Measurements from ENCODE around the gene EPHB1.
"Not testable (repeated sequence)": the region's sequence is repeated elsewhere in the genome, so short reads cannot be mapped to it uniquely, and the experiment has no call there.

The EPHB1 gene

DNA sequence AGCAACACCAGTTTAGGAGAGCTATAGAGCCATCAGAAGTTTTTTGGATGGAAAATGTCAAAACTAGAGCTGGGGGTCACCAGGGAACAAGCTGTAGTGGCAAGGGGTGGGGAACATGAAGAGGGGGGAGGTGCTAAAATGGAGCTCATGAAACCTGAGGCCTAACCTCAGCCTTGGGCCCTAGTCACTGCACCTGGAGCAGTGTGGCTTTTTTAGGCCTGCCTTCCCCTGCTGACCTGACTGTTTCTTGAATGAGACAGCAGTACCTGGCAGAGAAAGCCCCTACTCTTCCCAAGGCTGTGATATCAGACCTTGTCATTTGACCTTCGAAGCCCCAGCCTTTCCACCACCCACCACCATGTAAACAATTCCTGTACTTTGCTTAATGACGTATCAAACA lies 383.5 kb downstream of the EPHB1 start:
- no peak for DNase-seq

DNA sequence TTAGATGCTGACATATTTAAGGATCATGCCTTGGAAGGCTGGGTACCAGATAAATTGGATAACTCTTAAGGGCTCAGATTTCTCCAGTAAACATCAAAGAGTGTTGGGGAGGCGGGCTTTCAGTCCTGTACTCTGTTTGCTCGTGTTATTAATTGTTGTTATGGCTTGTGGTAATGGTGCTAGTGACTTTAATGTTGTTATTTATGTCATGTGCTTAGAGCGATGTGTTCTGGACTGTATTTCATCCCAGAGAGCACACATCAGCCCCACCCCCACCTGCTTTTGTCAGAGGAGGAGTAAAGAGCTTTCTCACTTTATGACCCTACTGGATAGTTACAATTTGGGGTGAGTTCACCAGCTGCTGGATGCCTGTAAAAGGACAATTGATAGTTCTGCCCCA lies 386.3 kb downstream of the EPHB1 start:
- DNase-seq: no peak

DNA sequence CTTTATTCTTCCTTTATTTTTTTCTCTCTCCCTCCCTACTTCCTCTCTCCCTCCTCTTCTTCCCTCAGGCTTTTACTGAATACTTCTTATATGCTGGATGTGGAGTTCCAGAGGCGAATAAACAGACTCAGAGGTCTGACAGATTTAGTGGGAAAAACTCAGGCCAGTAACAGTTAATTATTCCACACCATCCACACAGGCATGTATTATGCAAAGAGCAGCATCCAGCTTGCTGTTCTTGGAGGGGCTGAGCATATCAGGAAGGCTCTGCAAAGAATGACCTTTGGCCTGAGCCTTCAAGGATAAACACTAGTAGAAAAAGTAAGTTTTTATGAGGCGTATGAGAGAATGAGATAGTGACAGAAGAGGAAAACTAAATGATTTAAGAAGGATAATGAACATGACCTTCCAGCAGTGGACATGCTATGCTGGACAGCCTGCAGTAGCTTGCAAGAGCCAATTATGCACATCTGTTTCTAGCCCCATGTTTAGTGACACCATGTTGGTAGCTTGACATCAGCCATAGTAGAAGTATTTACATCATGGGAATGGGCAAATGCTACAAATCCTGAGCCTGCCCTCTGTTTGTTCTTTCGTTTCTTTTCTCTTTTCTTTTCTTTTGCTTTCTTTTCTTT lies 387.4 kb downstream of the EPHB1 start:
- no peak for DNase-seq

DNA sequence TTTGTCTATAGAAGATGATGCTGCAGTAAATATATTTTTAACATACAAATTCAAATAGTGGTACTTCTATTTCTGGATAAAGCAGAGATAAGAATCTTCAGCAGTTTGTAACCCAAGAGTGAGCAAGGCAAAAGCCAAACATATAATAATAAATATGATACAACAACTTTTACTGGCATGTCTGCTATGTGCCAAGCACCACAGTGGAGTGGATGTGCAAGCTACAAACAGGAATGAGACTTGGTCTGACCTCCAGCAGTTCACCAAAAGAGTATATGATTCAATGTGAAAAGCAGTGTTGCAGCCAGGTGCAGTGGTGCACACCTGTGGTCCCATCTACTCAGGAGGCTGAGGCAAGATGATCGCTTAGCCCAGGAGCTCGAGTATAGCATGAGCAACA lies 395.6 kb downstream of the EPHB1 start:
- no peak for DNase-seq

DNA sequence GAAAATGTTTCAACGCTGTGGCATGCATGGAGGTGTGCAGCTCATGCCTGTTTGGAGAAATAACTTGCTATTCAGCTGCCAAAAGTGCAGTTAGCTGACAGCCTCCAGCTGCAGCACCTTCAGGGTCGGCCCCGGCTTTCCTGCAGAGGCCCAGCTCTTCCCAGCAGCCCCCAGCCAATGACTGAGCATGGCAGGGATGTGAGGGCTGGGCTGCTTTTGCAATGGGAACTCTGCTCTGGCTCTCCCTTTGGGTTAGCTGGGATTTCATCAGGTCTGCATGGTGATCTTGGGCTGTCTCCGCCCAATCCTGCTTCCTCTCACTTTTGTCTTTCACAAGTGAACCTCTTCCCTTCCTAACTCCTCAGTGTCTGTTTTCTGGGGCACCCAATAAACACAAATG lies 396.6 kb downstream of the EPHB1 start:
- no peak for DNase-seq

DNA sequence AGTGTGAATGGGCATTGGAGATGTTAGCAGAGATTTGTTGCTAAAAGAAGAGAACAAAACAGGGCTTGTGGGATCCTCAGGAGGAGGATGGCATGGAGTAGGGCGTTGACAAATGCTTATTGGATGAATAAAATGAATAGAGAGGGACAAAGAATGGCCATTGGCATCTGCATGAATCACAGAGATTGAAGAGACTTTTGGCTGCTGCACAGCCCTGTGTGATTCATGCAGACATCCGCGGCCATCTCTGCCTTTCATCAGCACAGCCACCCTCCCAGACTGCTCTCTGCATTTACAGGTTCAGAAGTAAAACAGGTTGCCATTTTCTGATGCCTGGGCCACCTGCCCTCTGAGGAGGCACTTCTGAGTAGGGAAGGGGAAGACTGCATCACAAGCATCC lies 397.9 kb downstream of the EPHB1 start:
- no peak for DNase-seq

DNA sequence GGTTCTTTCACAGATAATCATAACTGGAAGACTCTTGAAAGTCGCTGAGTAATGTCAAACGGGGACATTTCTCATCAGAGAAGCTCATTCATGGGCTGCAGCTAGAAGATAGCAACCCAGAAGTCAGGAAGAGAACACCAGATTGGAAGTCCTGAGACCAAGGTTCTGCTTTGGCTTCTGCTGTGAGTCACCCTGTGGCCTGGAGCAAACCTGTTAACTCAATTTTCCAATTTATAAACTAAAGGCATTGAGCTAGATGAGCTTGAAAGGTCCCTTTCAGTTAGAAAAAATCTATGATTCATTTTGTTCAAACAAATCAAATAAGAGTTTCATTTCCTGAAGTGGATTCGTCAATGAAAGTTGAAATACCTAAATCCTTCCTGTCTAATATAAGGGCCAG lies 402.2 kb downstream of the EPHB1 start:
- DNase-seq: no peak

DNA sequence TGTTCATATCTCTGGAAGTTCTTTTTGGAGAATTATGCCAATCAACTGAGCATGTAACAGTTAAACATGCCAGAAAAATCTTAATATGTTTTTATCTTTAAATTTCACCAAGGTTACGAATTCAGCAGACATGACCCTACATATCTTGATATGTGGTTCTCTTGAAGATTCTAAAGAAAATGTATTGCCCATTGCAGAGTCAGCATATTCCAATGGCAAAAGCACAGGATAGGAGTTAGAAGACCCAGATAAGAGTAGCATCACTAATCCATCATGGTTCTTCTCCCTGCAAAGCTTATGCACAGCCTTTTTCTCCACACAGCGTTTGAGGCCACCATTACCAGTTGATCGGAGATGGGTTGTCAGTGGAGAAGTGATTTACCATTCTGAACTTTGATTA lies 402.8 kb downstream of the EPHB1 start:
- DNase-seq: no peak

DNA sequence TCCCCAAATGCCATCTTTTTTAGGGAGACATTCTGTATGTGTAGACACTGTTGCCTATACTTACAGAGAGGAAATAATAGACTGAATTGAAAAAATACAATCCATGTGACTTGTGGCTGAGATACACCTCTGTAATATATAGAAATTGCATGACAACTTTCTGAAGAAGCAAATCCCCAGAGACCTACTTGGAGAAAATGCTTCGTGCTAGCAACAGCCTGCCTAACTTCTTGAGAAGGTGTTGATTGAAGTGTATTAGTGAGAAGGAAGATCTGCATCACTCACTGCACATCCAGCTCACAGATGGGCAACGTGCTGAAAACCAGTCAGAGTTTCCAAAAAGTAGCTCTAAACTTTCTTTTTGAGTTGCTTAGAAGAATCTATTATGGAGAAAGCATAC lies 404.1 kb downstream of the EPHB1 start:
- DNase-seq: no peak

DNA sequence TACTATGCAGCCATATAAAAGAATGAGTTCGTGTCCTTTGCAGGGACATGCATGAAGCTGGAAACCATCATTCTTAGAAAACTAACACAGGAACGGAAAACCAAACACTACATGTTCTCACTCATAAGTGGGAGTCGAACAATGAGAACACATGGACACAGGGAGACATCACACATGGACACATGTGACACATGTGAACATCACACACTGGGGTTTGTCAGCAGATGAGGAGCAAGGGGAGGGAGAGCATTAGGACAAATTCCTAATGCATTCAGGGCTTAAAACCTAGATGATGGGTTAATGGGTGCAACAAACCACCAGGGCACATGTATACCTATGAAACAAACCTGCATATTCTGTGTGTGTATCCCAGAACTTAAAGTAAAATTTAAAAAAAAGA lies 408.0 kb downstream of the EPHB1 start:
- no peak for DNase-seq

DNA sequence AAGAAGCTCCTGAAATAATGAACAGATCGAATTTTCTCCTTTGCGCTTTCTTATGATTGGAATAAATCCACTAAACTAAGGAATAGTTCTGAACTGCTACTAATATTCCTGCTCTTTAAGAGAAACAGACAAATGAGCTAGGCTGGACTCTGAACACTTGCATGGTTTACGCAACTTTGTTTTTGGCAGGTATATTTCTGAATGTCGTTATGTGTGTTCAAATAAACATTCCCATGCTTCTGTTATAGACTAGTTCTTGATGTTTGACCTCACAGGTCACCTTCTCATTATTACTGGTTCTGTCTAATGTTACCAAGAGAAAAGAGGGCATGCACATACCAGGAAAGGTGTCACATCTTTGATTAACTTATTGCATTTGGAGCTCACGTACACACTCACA lies 418.2 kb downstream of the EPHB1 start:
- no peak for DNase-seq

DNA sequence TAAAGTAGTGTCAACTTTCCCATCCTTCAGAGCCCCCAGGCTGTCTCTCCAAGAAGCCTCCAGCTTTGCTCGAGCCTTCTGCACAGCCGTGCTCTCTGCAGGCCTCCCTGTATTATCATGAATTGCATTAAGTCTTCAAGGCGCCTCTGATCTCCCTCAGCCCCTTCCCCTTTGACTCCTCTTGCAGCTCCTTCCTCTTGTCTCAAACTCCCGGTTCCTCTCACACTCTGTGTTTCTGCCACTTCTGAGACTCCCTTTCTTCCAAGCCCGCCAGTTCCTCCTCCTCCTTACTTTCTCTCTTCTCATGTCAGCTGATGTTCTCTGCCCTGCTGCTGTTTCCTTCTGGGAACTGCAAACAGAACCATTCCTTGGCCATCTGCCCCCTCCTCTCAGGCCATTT lies 418.8 kb downstream of the EPHB1 start:
- DNase-seq: no peak

DNA sequence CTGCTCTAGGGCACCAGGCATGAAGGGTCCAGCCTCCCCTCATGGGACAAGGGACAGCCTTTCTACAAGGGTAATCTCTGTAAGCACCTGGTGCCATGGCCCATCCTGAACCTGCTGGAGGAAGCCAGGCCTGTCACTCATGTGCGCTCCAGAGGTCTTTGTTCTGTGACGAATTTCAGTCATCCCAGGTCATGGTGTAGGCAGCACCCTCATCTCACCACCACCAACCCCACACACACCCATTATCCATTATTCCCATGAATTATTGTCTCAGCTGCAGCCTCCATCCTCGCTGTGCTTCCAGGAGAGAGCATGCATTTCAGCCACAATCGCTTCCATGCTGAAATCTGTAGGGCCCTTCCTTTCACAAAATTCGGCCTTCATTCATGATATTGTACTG lies 419.3 kb downstream of the EPHB1 start:
- no peak for DNase-seq

DNA sequence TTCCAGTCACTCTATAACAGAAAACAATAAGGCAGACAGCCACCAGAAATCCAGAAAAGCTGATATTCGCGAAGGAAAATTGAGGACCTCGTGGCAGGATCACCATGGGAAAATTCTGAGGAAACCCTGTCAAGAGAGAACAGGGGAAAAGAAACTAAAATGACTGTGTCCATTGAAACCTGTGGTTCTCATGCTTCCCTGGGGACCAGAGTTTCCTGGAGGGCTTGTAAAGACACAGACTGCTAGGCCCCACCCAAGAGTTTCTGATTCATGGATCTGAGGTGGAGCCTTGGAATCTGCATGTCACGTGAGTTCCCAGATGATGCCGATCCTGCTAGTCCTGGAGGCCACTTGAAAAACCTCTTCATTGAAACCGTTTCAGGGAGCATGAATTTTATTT lies 420.5 kb downstream of the EPHB1 start:
- no peak for DNase-seq

DNA sequence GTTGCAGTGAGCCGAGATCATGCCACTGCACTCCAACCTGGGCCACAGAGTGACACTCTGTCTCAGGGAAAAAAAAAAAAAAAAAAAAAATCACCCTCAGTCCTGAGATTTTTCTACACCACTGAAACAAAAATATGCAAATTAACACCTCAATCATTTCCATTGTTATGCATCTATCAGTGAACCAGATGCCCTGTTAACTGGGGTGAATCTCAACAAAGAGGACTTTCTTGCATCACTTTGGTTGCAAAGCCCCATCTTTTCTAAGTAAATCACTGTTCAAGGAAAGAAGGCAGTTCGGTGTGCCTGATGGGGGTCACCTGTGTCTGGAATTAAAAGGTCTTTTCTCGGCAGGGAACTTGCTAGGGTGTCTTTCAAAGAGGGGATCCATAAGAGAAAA lies 421.6 kb downstream of the EPHB1 start:
- no peak for DNase-seq

DNA sequence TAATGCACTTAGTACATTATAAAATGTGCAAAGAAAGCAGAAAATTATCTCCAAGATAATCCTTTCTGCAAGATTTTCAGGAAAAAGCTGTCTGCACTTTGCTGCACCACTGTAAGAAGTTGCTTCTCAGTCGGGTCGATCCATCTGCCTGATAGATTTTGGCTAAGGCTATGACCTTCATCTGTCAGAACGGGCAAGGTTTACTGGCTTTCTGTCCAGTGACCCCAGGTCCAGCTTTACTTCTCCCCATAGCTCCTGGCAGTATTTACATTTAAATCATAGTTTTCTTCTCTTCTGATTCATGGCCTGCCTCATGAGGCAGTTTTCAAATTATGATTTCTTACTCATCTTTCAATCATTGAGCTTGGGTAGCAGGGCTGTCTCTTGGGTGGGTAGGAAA lies 422.7 kb downstream of the EPHB1 start:
- DNase-seq: no peak

DNA sequence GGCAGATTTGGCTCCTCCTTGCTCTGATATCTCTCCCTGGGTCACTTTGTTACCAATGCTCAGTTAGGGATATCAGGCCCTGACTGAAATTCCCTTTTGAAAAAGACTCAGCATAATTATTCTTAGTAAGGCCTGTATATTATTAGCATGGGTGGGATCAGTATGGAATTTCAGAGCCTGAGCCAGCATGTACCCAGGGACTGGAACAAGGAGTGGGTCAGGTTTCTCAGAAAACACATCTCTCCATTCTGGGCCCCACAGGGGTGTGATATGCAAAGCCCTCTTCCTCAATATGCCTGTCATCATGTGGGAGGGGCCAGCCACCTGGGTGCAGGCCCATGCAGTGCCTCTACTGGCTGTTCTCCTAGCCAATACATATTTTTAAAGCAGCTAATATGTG lies 423.2 kb downstream of the EPHB1 start:
- no peak for DNase-seq

DNA sequence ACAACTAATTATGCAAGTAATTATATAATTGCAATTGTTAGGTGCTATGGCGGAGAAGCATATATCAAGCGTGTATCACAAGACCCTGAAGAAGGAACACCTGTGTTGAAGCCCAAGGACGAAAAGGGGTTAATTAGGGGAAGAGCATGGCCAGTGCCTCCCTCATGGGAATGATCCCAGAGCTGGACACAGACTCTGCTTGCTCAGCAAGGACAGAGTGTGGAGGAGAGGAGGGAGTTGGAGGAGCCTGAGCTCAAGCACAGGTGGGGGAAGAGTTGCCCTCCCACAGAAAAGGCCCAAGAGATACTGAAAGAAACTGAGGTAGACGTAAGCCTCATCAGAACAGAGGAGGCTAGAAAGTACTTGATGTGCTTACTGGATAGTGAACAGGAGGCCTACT lies 423.7 kb downstream of the EPHB1 start:
- no peak for DNase-seq

DNA sequence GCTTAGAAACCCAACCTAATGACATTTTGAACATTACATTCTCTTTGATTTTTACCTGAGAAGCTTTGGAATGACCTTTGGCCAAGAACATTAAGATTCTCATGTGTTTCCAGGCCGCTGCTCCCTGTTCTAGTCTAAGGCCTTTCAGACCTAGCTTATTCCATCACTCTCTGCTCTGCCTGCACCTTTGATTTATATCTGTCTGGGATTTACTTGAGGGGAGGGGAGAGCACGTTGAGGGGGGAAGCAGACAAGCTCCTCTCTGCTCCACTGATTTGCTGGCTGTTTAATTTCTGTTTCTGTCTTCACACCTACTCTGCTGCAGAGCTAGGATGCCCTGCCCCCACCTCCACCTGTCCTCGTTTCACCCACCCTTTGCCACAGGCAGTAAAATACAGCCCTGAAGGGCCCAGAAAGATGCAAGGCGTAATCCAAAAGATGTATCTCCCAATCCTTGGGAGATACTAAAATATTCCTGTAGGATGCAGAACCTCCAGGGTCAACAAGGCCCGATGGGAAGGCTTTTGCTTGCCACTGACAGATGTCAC lies 429.8 kb downstream of the EPHB1 start:
- DNase-seq: no peak

DNA sequence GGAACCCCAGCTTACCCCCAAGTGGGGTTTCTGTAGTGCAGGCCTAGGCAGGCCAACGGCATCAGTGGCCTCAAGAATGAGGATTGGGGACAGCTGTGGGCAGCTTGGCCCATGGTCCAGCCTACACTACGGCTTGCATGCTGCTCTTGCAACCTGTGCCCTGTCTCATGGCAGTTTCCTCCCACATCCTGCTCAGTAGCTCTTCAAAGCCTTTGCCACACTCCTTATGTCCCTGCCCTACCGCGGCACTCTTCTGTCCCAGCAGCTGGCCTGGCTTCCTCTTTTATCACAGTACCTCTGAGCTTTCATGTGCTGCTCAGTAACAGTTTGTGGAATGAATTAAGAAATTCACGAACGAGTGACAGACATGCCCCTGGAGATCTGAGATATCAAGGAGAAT lies 431.0 kb downstream of the EPHB1 start:
- DNase-seq: no peak

DNA sequence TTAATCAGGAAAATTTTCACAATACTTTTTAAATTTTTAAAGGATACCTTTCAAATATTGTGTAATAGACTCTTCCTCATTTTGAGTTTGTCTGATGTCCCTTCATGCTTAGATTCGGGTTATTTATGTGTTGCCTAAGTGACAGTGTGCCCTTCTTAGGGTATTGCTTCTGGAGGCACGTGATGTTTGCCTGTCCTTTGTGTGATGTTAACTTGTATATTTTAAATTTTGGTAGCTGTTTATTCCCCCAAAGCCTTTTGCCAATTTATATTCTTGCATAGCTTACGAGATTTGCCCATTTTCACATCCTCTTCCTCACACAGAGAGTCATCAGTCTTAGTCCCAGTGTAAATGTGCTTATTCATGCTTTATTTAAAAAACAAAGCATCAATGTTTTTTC lies 433.1 kb downstream of the EPHB1 start:
- no peak for DNase-seq

DNA sequence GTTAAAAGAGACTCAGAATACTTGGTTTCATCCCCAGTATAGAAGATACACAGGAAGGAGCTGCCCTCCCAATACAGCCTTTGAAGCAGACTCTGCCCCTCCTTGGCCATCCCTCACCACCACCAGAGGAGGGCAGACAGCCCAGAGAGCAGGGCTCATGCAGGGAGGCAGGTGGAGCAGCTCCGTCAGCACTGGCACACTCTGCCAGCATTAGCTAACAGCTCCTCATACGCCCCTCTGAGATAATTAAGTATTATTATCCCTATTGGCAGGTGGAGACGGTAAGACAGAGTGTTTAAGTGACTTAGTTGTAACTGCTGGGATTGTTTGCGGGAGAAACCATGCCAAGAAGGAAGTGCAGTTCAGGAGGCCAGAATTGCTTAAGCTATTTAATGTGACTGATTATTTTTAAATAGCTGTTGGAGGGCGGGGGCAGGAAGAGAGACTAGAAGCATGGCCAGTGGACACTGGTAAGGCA lies 434.0 kb downstream of the EPHB1 start:
- DNase-seq: no peak

DNA sequence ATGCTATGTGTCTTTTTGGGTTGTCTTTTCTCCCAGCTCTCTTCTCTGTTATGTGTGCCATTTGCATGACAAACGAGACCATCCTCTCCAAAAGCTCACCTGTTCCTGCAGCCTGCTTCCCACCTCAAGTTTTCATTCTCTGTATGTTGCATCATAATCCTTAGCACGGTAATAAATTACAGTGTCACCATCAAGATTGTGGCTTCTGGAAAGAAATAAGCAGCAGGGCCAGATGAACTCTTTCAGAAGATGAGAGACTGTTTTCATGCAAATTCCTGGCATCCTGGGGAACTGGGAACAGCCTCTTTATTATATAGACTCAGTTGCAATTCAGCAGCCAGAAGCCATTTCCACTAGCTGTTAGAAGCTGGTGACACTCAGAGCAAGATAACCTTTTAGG lies 436.7 kb downstream of the EPHB1 start:
- DNase-seq: no peak

DNA sequence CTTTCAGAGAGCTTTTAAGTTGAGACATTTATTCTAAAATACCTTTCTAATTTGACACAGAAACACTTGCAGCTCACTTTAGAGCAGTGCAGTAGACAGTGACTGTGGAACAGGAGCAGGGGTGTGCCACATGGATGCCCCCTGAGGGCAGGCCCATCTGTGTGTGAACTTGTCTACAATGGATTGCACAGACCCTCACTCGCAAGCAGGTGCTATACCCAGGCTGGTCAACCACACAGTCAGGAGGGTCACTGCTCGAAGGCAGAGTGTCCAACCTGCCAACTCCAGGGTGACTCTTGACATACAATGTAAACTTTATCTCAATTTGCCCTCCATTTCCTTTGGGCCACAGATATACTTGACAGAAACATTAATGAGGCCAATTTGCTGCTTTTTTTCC lies 437.2 kb downstream of the EPHB1 start:
- no peak for DNase-seq

DNA sequence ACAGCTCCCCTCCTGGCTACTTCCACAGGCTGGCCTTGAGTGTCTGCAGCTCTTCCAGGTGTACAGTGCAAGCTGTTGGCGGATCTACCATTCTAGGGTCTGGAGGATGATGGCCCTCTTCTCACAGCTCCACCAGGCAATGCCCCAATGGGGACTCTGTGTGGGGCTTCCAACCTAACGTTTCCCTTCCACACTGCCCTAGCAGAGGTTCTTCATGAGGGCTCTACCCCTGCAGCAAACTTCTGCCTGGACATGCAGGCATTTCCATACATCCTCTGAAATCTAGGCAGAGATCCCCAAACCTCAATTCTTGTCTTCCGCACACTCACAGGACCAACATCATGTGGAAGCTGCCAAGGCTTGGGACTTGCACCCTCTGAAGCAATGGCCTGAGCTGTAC lies 438.4 kb downstream of the EPHB1 start:
- not testable (repeated sequence) for DNase-seq

DNA sequence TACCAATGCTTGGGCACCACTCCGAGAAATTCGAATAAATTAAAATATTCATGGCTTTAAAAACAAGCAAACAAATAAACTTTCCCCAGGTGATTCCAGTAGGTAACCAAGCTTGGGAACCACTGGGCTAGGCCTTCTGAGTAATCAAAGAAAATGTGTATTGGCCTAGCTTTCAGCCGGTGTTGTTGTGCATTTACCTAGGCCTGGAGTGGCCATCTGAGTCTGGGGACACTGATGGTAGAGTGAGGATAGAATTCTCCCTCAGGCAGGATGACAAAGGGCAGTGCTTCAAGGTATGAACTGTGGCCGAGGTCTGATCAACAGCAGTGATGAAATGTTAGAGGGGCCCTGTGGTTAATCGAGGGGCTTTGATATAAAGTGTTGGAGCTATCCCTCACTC lies 440.5 kb downstream of the EPHB1 start:
- DNase-seq: no peak
